ENCODE measurements around the gene OBSL1.

The OBSL1 gene

DNA sequence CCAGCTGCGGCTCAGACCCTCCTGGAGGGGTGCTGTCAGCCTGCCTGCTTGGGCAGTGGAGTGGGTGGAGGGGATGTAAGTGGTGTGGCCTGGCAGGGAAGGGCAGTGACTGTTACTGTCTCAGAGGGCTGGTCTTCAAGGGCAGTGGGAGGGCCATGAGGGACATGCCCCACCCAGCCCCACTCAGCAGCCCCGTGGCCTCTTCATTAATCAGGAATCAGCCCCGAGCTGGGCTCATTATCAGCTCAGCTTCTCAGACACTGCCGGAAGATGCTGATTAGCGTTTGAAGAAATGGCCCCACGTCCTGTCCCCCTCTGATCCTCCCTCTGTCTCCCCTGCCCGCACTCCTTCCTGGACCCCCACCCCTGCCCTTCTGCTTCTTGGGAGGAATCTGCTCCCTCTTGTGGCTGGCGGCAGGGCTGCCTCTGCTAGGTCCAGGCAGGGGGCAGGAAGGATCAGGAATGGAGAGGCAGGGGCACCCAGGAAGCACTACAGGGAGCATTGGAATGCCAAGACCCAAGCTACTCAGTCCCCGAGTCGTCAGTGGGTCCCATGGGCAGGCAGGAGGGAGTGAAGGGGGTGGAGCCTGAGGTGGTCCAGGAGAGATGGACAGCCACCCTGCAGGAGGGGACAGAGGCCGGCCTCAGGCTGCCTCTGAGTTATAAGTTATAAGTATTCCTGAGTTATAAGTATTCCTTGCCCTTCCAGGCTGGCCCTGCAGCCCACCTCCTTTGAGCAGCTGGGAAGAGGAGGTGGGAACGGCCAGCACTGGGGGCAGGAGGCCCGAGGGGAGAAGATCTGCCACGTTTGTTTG lies 50.1 kb downstream of the OBSL1 start:
- Histone ChIP-seq H3K79me2 (ENCODE audit: insufficient read depth, low read length) (no peaks in the 10 kb centered on the region), H2AFZ (ENCODE audit: low read length) (peak overlapping the region; percentile 82), H3K4me1 (ENCODE audit: insufficient read depth, low read length, poor library complexity, severe bottlenecking) (peaks cover 11% of the 10 kb centered on the region), H3K9ac (ENCODE audit: low read depth, low read length, poor library complexity, severe bottlenecking) (peak overlapping the region; percentile 34), H3K9me3 (ENCODE audit: insufficient read depth, low read depth, low read length) (no peaks in the 10 kb centered on the region), H3K36me3 (ENCODE audit: insufficient read depth, low read length) (no peaks in the 10 kb centered on the region), H3F3A (ENCODE audit: low read depth) (no peaks in the 10 kb centered on the region), H3K9me2 (replicated peaks; ENCODE audit: low read depth, low read length) (no peaks in the 10 kb centered on the region), H4K20me1 (ENCODE audit: insufficient read depth, low read length, poor library complexity, severe bottlenecking) (no peaks in the 10 kb centered on the region), H3K27me3 (ENCODE audit: insufficient read depth, low read length, poor library complexity, severe bottlenecking) (no peaks in the 10 kb centered on the region), H3K4me2 (ENCODE audit: low read depth, low read length, poor library complexity, severe bottlenecking) (peak overlapping the region; percentile 64), H3K4me3 (ENCODE audit: low read length, poor library complexity, severe bottlenecking) (peak overlapping the region; percentile 66)
- TF ChIP-seq, protein P1, sequence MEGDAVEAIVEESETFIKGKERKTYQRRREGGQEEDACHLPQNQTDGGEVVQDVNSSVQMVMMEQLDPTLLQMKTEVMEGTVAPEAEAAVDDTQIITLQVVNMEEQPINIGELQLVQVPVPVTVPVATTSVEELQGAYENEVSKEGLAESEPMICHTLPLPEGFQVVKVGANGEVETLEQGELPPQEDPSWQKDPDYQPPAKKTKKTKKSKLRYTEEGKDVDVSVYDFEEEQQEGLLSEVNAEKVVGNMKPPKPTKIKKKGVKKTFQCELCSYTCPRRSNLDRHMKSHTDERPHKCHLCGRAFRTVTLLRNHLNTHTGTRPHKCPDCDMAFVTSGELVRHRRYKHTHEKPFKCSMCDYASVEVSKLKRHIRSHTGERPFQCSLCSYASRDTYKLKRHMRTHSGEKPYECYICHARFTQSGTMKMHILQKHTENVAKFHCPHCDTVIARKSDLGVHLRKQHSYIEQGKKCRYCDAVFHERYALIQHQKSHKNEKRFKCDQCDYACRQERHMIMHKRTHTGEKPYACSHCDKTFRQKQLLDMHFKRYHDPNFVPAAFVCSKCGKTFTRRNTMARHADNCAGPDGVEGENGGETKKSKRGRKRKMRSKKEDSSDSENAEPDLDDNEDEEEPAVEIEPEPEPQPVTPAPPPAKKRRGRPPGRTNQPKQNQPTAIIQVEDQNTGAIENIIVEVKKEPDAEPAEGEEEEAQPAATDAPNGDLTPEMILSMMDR (conservative IDR thresholded peaks at IDR 0.05; ENCODE audit: low read length): peak; percentile 93
- TF ChIP-seq EZH2phosphoT487 (IDR thresholded peaks at IDR 0.05; ENCODE audit: borderline replicate concordance): no peak

GRCh38 chr2:219520079-219520478 lies 51.3 kb downstream of the OBSL1 start:
- Histone ChIP-seq H4K20me1 (ENCODE audit: insufficient read depth, low read length, poor library complexity, severe bottlenecking) (no peaks in the 10 kb centered on the region), H3K9me2 (replicated peaks; ENCODE audit: low read depth, low read length) (no peaks in the 10 kb centered on the region), H2AFZ (ENCODE audit: low read length) (no peak overlapping the region), H3K4me1 (ENCODE audit: insufficient read depth, low read length, poor library complexity, severe bottlenecking) (peaks cover 11% of the 10 kb centered on the region), H3K27me3 (ENCODE audit: insufficient read depth, low read length, poor library complexity, severe bottlenecking) (no peaks in the 10 kb centered on the region), H3K4me3 (ENCODE audit: low read length, poor library complexity, severe bottlenecking) (no peak overlapping the region), H3K9me3 (ENCODE audit: insufficient read depth, low read depth, low read length) (no peaks in the 10 kb centered on the region), H3K9ac (ENCODE audit: low read depth, low read length, poor library complexity, severe bottlenecking) (no peak overlapping the region), H3K36me3 (ENCODE audit: insufficient read depth, low read length) (no peaks in the 10 kb centered on the region), H3K4me2 (ENCODE audit: low read depth, low read length, poor library complexity, severe bottlenecking) (no peak overlapping the region), H3K79me2 (ENCODE audit: insufficient read depth, low read length) (no peaks in the 10 kb centered on the region), H3F3A (ENCODE audit: low read depth) (no peaks in the 10 kb centered on the region)
- TF ChIP-seq, protein P1 (conservative IDR thresholded peaks at IDR 0.05; ENCODE audit: low read length): no peak
- TF ChIP-seq EZH2phosphoT487 (IDR thresholded peaks at IDR 0.05; ENCODE audit: borderline replicate concordance): no peak

GRCh38 chr2:219519526-219519916 lies 51.8 kb downstream of the OBSL1 start:
- no peaks in the 10 kb centered on the region for H3F3A ChIP-seq (ENCODE audit: low read depth)
- no peak overlapping the region for H3K4me2 ChIP-seq (ENCODE audit: low read depth, low read length, poor library complexity, severe bottlenecking)
- H2AFZ ChIP-seq (ENCODE audit: low read length): no peak overlapping the region
- peaks cover 12% of the 10 kb centered on the region for H3K4me1 ChIP-seq (ENCODE audit: insufficient read depth, low read length, poor library complexity, severe bottlenecking)
- H3K9me3 ChIP-seq (ENCODE audit: insufficient read depth, low read depth, low read length): no peaks in the 10 kb centered on the region
- no peak for TF ChIP-seq EZH2phosphoT487 (IDR thresholded peaks at IDR 0.05; ENCODE audit: borderline replicate concordance)
- TF ChIP-seq, protein P1 (conservative IDR thresholded peaks at IDR 0.05; ENCODE audit: low read length): no peak
- H4K20me1 ChIP-seq (ENCODE audit: insufficient read depth, low read length, poor library complexity, severe bottlenecking): no peaks in the 10 kb centered on the region
- no peak overlapping the region for H3K9ac ChIP-seq (ENCODE audit: low read depth, low read length, poor library complexity, severe bottlenecking)
- no peak overlapping the region for H3K4me3 ChIP-seq (ENCODE audit: low read length, poor library complexity, severe bottlenecking)
- H3K9me2 ChIP-seq (replicated peaks; ENCODE audit: low read depth, low read length): no peaks in the 10 kb centered on the region
- H3K79me2 ChIP-seq (ENCODE audit: insufficient read depth, low read length): no peaks in the 10 kb centered on the region
- H3K36me3 ChIP-seq (ENCODE audit: insufficient read depth, low read length): no peaks in the 10 kb centered on the region
- H3K27me3 ChIP-seq (ENCODE audit: insufficient read depth, low read length, poor library complexity, severe bottlenecking): no peaks in the 10 kb centered on the region
